HG02763 (cell line): Measurements from ENCODE around the gene FAM13B.
"Not testable (repeated sequence)": the region's sequence is repeated elsewhere in the genome, so short reads cannot be mapped to it uniquely, and the experiment has no call there.

Experiments used
- ATAC-seq: cut with Tn5 transposase; IDR thresholded peaks from one replicate; pipeline ENCODE4 v1.9.1; 2021; ENCODE audit warnings: mild to moderate bottlenecking, moderate library complexity; ENCODE audit not compliant: unreplicated experiment

Gene FAM13B

GRCh38 chr5:138032572-138033385, at the start of gene FAM13B:
TSS of gene FAM13B (minus strand) at chr5:138033079. CDS start at chr5:138019111, 13,968 bp downstream.
- peak; percentile 54 for ATAC-seq

GRCh38 chr5:138082033-138082432, 49.2 kb upstream of the FAM13B start:
- no peak for ATAC-seq

GRCh38 chr5:138078006-138078643, 45.2 kb upstream of the FAM13B start:
- ATAC-seq, result no peak

- ATAC-seq, result no peak
Observed at GRCh38 chr5:138077064-138077696, 44.3 kb upstream of the FAM13B start.

- ATAC-seq, result not testable (repeated sequence)
Observed at GRCh38 chr5:138070026-138070425, 37.1 kb upstream of the FAM13B start.

GRCh38 chr5:138068742-138069600, 36.1 kb upstream of the FAM13B start:
- no peak for ATAC-seq

- ATAC-seq, result no peak
Observed at GRCh38 chr5:138067945-138068344, 35.1 kb upstream of the FAM13B start.

- ATAC-seq, result no peak
Observed at GRCh38 chr5:138065102-138065501, 32.2 kb upstream of the FAM13B start.

GRCh38 chr5:138064526-138064925, 31.6 kb upstream of the FAM13B start:
- no peak for ATAC-seq

- ATAC-seq, result no peak
Observed at GRCh38 chr5:138054847-138055558, 22.1 kb upstream of the FAM13B start.

- ATAC-seq, result no peak
Observed at GRCh38 chr5:138054206-138054605, 21.3 kb upstream of the FAM13B start.

- no peak for ATAC-seq
Observed at GRCh38 chr5:138053554-138053953, 20.7 kb upstream of the FAM13B start.

- not testable (repeated sequence) for ATAC-seq
Observed at GRCh38 chr5:138052718-138053117, 19.8 kb upstream of the FAM13B start.

GRCh38 chr5:138051441-138052296, 18.8 kb upstream of the FAM13B start:
- no peak for ATAC-seq

GRCh38 chr5:138045283-138045682, 12.4 kb upstream of the FAM13B start:
- ATAC-seq, result not testable (repeated sequence)

- no peak for ATAC-seq
Observed at GRCh38 chr5:138038826-138039225, 5.9 kb upstream of the FAM13B start.

GRCh38 chr5:138037907-138038633, 5.2 kb upstream of the FAM13B start:
- no peak for ATAC-seq

- no peak for ATAC-seq
Observed at GRCh38 chr5:138037271-138037670, 4.4 kb upstream of the FAM13B start.
